ENCODE data around the gene LEPROT.

GRCh38 chr1:65443647-65444046 is 23.2 kb downstream of the LEPROT start:
- TF ChIP-seq, protein P1, sequence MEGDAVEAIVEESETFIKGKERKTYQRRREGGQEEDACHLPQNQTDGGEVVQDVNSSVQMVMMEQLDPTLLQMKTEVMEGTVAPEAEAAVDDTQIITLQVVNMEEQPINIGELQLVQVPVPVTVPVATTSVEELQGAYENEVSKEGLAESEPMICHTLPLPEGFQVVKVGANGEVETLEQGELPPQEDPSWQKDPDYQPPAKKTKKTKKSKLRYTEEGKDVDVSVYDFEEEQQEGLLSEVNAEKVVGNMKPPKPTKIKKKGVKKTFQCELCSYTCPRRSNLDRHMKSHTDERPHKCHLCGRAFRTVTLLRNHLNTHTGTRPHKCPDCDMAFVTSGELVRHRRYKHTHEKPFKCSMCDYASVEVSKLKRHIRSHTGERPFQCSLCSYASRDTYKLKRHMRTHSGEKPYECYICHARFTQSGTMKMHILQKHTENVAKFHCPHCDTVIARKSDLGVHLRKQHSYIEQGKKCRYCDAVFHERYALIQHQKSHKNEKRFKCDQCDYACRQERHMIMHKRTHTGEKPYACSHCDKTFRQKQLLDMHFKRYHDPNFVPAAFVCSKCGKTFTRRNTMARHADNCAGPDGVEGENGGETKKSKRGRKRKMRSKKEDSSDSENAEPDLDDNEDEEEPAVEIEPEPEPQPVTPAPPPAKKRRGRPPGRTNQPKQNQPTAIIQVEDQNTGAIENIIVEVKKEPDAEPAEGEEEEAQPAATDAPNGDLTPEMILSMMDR (IDR thresholded peaks at IDR 0.05) = no peak
- TF ChIP-seq ZFX (IDR thresholded peaks at IDR 0.05; ENCODE audit: borderline replicate concordance) = no peak

All from 22Rv1 (cell line).